Measurements from ENCODE around the gene CRACR2B.
A peak's percentile ranks its signal among the peaks of the same experiment; 100 is the strongest.

The CRACR2B gene

GRCh38 chr11:837189-837989 lies 9.7 kb downstream of the CRACR2B start:
- no peak for DNase-seq

- DNase-seq = no peak
Observed at GRCh38 chr11:837990-838307, 10.2 kb downstream of the CRACR2B start.

GRCh38 chr11:838441-839279 lies 10.9 kb downstream of the CRACR2B start:
- DNase-seq = no peak

GRCh38 chr11:839280-839623 lies 11.5 kb downstream of the CRACR2B start:
- no peak for DNase-seq

- no peak for DNase-seq
Observed at GRCh38 chr11:839875-840617, 12.3 kb downstream of the CRACR2B start.

GRCh38 chr11:841981-842369 lies 14.3 kb downstream of the CRACR2B start:
- no peak for DNase-seq

GRCh38 chr11:842370-843002 lies 14.8 kb downstream of the CRACR2B start, which contains the start of the genes POLR2L and TSPAN4:
Gene POLR2L, minus strand, starts transcription at chr11:842529. Its CDS starts 21 bp downstream, at chr11:842508.
Gene TSPAN4, plus strand, starts transcription at chr11:842852. Its CDS starts 7,453 bp downstream, at chr11:850305.
- peak in 55 of 56 donors; percentile 42 to 96 (median 83) for DNase-seq

GRCh38 chr11:843086-843734 lies 15.5 kb downstream of the CRACR2B start:
- DNase-seq = no peak

- DNase-seq = peak in 5 of 56 donors; percentile 14 to 43 (median 34)
Observed at GRCh38 chr11:843818-844692, 16.3 kb downstream of the CRACR2B start.

GRCh38 chr11:844693-845644 lies 17.2 kb downstream of the CRACR2B start:
- DNase-seq = peak in 11 of 56 donors; percentile 8 to 69 (median 25)

GRCh38 chr11:845872-846495 lies 18.3 kb downstream of the CRACR2B start:
- DNase-seq = no peak

- no peak for DNase-seq
Observed at GRCh38 chr11:846496-847098, 18.9 kb downstream of the CRACR2B start.

GRCh38 chr11:847876-848275 lies 20.2 kb downstream of the CRACR2B start:
- DNase-seq = no peak

GRCh38 chr11:848380-848931 lies 20.7 kb downstream of the CRACR2B start:
- DNase-seq = peak in 11 of 56 donors; percentile 7 to 56 (median 17)

GRCh38 chr11:849104-849824 lies 21.5 kb downstream of the CRACR2B start:
- DNase-seq = peak in 4 of 56 donors; percentile 23 to 35 (median 26)
